ENCODE data around the gene UQCRH.

UQCRH gene

GRCh38 chr1:46303038-46303871, at the start of gene UQCRH, which contains the start of gene LRRC41:
Gene UQCRH, plus strand, starts transcription at chr1:46303698. Its CDS starts 69 bp downstream, at chr1:46303767.
Gene LRRC41, minus strand, starts transcription at chr1:46303616. Its CDS starts 294 bp downstream, at chr1:46303322.
- peak; percentile 47 to 97 (median 92) for DNase-seq

- DNase-seq, result no peak
Measured at GRCh38 chr1:46254668-46255067, 48.8 kb upstream of the UQCRH start.

DNA sequence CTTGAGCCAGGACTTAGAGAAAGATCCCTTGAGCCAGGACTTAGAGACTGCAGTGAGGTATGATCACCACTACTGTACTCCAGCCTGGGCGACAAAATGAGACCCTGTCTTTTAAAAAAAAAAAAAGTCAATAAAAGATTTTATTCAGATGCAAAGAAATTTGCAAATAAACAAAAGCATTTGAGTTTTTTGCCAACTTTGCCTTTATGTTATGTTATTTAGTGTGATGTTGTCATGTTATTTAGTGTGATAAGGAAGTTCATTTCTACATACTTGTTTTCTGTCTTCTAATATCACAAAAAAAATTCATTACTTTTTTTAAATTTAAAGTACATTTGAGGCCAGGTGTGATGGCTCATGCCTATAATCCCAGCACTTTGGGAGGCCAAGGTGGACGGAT, 47.0 kb upstream of the UQCRH start:
- DNase-seq, result no peak

DNA sequence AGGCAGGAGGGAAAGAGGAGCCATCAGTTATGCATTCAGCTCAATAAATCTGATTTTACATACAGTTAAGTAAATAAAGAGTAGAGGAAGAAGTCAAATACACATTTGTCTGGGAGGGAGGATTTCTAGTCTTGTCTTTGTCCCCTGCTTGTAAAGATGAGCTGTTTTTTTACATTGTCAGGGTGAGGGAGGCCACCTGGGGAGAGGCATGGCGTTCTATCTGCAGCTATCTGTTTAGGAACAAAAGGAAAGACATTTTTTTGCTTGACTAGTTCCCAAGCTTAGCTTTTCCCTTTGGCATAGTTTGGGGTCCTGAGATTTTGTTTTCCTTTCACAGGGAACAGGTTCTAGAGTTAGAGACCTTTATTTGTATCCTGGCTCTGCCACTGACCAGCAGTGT, 41.0 kb upstream of the UQCRH start:
- DNase-seq, result no peak

DNA sequence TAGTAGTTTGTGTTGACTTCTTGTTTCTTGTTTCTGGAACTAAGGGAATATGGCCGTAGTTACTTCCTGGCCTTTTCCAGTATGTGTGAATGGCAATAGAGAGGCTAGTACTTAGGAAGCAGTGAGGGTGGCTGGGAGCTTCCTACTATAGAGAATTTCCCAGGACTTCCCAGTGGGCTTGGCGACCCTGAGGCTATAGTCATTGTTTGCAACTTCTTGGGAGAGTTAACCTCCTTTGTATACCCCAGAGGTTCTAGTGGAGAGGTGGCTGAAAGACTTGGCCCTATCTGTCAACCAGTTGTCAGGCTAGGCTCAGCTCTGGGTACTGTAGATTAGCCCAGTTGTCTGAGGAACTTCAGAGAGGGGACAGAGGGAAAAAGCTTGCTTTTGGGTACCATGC, 40.4 kb upstream of the UQCRH start:
- no peak for DNase-seq

GRCh38 chr1:46268578-46268977, 34.9 kb upstream of the UQCRH start:
- DNase-seq, result no peak

DNA sequence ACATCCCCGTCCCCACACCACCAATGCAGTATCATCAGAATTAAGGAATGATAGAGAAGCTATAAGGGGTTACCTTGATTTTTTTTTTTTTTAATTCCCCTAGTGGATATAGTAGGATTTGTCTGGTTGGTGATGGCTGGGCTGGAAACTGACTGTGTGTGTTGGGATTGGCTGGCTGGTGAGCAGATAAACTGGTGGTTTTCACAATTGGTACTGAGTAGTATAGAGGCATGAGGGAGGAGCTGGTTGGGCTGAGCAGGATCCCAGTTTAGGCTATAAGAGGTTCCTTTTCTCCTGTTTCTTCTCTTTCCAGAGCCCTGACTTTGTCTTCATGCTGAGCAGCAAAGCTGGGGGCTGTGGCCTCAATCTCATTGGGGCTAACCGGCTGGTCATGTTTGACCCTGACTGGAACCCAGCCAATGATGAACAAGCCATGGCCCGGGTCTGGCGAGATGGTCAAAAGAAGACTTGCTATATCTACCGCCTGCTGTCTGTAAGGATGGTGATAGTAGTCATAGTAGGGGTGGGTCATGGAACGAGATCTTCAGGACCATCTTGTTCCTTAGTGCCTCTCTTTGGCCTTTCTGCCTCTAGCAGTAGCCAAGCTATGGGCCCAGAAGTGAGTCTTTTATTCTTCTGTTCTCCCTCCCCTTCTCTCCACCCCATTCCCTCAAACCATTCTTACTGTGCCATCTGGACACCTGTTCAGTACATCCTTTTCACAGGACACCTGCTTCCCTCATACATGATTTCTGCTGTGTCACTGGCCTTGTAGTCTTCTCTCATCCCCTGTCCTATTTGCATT, 29.1 kb upstream of the UQCRH start:
- DNase-seq, result no peak

DNA sequence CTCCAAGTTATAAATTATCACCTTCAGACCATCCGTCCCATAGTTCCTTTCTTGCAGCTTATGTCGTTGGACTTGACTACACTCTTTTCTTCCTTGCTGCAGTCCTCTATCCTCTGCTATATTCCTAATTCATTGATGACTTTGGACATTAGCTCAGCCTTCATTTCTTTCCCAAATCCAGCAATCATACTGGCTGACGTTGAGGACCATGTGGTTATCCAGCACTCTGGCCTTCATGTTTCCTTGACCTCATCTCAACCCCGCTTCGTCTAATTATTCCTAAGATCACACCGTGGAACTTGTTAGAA, 28.5 kb upstream of the UQCRH start:
- DNase-seq, result no peak

- no peak for DNase-seq
Measured at GRCh38 chr1:46277658-46278373, 25.7 kb upstream of the UQCRH start.

DNA sequence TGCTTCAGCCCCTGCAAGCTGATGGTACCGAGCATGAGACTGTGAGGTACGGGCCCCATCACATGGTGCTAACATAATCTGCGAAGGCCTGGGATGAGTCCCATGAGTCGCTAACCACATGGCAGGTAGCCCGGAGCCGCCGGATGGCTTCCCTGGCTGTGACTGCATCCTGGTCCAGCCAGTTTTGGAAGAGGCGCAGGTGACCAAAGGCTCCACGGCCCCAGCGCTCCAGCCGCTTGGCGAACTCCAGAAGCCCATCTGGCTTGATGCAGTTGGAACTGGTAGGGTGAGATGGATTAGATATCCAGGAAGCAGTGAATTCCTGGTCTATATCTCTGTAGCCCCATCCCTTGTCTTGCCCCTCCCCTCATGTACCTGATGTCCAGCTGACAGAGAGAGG, 24.7 kb upstream of the UQCRH start:
- DNase-seq, result no peak

- DNase-seq, result no peak
Measured at GRCh38 chr1:46280092-46280491, 23.4 kb upstream of the UQCRH start.

DNA sequence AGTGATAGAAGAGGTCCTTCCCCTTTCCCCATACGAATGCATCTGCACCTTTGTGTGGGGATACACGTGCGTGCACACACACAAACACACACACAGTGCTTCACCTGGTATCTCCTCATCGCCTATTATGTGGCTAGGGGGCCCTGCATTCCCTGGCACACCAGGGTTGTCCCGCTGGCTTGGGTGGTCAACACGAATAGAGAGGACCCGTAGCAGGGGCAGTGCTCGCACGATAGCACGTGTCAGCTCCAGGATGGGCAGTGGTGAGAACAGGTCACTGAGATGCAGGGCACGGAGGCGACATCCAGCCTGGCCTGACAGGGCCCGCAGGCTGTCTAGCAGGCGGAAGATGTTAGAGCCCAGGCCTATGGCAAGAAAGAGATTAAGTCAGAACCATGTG, 22.5 kb upstream of the UQCRH start:
- DNase-seq, result no peak

- DNase-seq, result no peak
Measured at GRCh38 chr1:46284058-46284457, 19.4 kb upstream of the UQCRH start.

DNA sequence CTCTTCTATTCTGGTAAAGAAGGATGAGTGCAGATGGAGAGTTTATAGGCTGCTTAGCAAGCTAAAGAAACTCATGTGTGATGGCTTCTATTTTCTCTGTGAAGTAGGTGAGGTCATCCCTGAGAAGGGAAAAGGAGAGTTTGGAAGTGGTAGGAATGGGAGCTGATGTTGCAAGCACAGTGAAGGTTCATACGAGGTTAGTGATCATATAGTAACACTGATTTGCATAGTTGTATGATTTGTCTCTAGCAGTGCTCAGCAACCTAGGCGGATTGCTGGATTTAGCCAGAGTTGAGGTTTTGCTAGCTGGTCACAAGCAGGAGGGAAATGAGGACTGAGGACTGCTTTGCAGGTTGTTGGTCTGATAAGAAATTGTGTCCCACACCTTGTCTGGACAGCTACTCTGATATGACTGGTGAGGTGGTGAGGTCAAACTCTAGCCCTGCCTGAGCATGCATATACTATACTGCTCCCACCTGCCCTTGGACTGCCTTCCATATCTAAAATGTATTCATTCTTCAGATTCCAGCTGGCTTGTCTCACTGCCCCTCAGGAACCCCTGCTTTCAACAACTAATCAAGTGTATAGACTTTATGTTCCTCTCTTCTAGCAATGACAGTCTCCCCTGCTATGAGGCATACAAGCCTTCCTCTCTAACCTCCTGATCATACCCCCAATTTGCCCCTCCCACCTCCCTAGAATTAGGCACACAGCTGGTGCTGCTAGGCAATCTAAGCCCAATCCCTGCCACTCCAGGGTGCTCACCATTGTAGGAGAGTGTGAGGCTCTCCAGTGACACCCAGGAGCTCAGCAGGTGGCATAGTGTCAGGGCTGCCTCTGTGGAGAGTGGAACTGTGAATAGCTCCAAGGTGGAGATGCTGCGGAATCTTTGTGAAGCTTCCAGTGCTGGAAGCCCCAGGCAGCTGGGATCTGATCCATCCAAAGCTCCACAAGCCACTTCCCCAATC, 18.6 kb upstream of the UQCRH start:
- no peak for DNase-seq

DNA sequence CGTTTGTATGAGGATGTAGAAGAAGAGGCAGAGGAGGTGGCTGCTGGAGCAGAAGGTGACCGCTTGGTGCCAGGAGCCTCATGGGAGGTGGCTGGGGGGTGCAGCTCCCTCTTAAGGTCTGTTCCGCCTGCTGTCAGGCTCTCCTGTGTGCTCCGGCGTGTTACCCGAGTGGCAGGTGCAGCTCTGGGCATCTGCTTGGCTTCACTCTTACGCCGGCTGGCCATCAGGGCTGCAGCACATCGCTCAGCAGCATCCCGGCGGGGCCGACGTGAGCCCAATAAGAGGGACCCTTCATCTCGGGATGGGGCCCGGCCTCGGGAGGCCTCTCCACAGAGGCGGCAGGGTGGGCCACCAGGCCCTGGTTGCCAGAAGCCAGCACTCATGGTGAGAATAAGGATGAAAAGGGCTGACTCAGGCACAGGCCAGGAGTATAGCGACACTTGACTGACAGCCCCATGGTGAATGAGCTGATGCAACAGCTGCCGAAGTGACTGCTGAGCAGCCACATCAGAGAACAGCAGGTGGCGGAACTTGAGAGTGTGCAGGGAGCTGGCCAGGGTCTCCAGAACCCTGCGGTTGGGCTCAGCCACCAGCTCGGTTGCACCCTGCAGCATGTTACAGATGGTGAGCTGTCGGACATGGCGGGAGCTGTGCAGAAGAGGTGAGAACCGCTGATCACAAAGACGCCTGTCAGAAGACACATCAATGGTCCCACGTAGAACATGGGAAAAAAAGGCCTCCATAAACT, 17.6 kb upstream of the UQCRH start:
- DNase-seq, result no peak

DNA sequence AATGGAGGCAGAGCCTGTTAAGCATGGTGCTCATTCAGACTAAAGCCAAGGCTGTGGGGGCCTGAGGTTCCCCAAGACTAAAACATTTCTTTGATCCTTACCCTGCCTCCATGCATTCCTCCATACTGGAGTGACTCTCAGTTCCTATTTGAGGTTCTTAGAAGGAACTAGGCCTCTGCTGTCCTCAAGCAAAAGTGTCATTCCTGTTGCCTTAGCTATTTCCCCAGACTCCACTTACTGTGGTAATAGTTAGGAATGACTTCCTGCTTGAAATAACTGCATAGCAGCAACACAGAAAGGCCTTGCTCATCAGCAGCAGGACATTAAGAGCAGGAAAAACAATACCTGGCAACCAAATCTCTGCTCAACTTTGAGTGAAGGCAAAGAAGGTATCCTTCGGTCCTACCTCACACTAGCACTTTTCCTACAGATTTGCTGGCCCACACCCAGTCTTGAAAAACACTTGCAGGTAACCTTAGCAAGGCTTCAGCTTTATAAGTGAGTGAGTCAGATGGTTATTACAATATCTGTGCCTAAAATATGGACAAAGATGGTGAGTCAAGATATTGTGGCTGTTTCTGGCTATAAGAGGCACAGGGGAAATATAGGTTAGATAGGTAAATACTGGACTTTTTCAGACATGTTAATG, 14.9 kb upstream of the UQCRH start:
- no peak for DNase-seq

DNA sequence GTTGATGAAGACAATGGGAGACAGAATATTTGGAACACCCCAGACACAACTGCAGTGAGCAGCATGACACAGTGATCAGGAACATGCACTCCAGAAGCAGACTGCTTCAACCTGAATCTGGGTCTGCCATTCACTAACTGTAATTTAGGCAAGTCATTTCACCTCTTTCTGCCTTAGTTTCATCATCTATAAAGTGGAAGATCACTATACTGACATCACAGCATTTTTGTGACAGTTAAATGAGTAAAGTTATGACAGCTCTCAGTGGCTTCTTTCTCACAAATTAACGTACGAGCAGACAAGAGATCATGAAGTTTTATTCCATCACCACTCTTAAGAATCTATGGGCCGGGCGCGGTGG, 14.4 kb upstream of the UQCRH start:
- DNase-seq, result no peak

GRCh38 chr1:46289976-46290375, 13.5 kb upstream of the UQCRH start:
- no peak for DNase-seq

DNA sequence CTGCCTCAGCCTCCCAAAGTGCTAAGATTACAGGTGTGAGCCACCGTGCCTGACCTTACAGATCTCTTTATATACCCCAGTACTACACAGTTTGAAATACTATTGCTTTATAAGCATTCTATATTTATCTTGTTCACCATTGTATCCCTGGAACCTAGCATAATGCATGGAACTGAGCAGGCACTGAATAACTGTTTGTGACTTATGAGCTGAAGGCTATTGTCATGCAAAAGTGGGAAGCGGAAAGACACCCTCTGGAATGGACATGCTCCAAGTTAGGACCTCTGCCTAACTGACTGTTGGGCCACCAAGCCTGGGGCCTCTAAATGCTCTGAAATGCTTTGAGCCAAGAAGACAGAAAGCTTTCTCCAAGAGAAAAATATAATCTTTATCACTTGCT, 8.2 kb upstream of the UQCRH start:
- no peak for DNase-seq

DNA sequence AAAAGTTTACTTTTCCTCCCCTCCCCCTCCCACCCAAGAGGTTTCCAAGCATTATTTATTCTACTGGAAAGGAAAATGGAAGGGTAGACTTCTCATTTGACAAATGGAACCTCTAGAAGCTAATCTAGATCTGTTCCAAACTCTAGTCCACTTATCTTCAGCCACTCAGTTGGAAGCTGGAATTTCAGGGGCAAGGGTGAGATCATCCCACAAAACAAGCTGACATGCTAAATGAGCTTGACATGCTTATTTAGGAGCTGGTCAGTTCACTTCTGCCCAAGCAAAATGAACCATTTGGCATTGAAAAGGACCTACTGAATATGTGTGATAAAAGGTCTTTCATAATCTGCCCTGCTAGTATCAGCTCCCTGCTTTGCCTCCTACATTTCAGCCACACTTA, 5.1 kb upstream of the UQCRH start:
- DNase-seq, result no peak
